HG02588 (cell line): ENCODE data around the gene CPN2.

Experiments used
- ATAC-seq: cut with Tn5 transposase; IDR thresholded peaks from one replicate; pipeline ENCODE4 v1.9.1; 2021; ENCODE audit warnings: mild to moderate bottlenecking, moderate library complexity; ENCODE audit not compliant: unreplicated experiment

CPN2 gene, protein sequence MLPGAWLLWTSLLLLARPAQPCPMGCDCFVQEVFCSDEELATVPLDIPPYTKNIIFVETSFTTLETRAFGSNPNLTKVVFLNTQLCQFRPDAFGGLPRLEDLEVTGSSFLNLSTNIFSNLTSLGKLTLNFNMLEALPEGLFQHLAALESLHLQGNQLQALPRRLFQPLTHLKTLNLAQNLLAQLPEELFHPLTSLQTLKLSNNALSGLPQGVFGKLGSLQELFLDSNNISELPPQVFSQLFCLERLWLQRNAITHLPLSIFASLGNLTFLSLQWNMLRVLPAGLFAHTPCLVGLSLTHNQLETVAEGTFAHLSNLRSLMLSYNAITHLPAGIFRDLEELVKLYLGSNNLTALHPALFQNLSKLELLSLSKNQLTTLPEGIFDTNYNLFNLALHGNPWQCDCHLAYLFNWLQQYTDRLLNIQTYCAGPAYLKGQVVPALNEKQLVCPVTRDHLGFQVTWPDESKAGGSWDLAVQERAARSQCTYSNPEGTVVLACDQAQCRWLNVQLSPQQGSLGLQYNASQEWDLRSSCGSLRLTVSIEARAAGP

GRCh38 chr3:194351080-194351672, at the start of gene CPN2:
Gene CPN2, minus strand, starts transcription at chr3:194351328. Its CDS starts 8,626 bp downstream, at chr3:194342702.
- no peak for ATAC-seq

DNA sequence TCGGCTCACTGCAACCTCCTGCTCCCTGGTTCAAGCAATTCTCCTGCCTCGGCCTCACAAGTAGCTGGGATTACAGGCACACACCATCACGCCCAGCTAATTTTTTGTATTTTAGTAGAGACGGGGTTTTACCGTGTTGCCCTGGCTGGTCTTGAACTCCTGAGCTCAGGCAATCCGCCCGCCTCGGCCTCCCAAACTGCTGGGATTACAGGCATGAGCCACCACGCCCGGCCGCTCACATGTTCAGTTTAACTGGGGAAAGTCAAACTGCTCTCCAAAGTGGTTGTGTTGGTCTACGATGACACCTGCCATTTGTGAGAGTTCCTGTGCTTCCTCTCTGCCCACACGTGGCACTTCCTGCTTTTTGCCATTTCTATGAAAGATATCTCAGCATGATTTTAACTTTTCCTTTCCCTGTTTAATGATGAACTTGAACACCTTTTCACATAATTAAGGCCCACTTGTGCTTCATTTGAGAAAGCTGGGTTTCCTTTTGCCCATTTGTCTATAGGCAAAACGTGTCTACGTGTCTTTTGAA, 48.8 kb upstream of the CPN2 start:
- no peak for ATAC-seq

DNA sequence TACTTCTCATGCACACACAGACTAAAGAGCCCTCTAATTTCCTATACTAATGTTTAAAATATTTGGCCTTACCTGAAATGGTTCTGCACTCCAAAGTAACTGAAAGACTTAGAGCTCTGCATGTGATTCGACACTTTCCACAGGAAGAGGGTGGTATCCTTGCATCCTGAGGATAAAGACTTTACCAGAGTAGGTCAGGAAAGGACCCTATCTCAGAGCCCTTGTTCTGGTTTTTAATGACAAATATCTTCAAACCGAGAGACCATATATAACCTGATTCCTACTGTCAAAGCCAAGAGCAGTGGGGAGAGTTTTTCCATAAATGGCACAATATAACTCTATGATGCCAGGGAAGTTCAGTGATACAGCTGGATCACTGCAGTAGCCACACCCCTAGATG, 48.0 kb upstream of the CPN2 start, which contains the start of gene GP5:
Gene GP5 (minus strand): TSS at position 101 of the 400 bp plus-strand sequence. CDS start 984 bp downstream, outside the sequence.
- no peak for ATAC-seq

GRCh38 chr3:194397757-194398312, 46.7 kb upstream of the CPN2 start:
- ATAC-seq = no peak

- ATAC-seq = no peak
Measured at GRCh38 chr3:194396859-194397756, 46.0 kb upstream of the CPN2 start.

DNA sequence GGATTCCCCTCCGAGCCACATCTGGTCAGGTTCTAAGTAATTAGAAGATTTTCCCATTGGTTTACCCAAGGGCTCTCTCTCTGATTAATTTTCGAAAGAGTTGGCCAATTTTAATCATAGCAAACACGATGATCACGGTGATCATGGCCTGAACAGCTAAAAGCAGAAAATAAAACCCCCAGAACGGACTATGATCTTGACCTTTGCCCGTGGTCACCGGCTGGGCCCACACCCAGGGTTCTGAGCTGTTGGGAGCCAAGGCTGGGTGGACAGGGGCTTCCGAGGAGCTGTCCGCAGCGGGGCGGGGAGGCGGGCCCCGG, 45.4 kb upstream of the CPN2 start:
- ATAC-seq = no peak

DNA sequence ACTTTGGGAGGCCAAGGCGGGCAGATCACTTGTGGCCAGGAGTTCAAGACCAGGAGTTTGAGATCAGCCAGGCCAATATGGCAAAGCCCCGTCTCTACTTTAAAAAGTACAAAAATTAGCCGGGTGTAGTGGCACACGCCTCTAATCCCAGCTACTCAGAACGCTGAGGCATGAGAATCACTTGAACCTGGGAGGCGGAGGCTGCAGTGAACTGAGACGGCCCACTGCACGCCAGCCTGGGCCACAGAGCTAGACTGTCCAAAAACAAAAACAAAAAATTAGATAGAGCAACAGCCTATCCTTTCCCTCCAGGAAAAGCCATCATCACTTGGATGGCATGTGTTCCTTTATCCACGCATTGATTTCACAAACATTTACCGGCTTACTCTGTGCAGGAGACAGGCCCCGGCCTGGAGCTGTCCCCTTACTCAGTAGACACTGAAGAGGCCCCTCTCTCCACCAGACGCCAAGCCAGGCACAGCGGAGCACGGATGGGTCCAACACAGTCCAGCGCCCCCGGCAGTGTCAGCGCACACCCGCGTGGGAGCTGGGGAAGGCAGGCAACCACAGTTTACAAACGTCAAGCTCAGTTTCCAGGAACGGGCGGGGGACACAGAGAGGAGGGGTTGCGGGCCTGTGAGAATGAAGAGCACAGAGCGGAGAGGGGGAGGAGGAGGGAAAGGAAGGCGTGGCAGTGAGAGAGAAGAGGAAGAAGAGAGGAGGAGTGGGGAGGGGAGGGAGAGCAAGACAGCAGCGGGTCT, 44.8 kb upstream of the CPN2 start:
- ATAC-seq = no peak

GRCh38 chr3:194395212-194395611, 44.1 kb upstream of the CPN2 start:
- ATAC-seq = no peak

GRCh38 chr3:194392576-194392975, 41.4 kb upstream of the CPN2 start:
- no peak for ATAC-seq

GRCh38 chr3:194390835-194391234, 39.7 kb upstream of the CPN2 start:
- ATAC-seq = no peak

DNA sequence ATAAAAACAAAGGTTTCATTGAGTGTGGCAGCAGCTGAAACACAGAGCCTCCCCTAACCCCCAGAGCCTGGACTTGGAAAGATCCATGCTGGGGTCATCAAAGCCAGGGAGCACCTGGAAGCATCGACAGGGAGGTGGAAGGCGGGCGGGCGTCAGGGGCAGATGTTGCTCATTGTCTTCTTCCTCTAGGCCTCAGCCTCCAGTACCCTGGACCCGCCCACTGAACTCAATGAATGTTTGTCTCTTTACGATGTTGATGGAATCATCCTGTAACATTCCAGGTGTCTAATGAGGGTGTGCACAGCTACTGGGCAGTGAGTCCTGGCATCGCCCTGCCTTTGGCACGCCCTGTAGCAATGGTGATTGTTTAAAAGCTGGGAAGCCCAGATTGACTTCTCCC, 38.1 kb upstream of the CPN2 start:
- no peak for ATAC-seq

- no peak for ATAC-seq
Measured at GRCh38 chr3:194387926-194388418, 36.8 kb upstream of the CPN2 start.

DNA sequence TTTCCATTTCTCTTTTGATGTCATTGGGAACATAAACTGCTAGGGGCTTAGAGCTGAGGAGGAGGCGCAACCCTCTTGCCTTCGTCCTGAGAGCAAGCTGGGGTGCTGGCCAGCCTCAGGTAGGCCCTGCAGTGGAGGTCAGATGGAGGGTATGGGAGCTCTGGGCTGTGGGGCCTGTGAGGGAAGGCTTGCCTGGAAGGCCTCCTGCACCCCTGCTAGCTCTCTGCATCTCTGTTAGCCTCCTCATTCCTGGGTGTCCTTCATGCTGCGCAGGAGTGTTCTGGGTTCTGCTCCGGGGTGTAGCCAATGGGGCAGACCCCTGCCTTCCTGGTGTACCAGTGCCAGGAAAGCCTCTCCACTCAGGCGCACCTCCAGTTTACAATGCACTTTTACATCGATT, 36.1 kb upstream of the CPN2 start:
- ATAC-seq = no peak

DNA sequence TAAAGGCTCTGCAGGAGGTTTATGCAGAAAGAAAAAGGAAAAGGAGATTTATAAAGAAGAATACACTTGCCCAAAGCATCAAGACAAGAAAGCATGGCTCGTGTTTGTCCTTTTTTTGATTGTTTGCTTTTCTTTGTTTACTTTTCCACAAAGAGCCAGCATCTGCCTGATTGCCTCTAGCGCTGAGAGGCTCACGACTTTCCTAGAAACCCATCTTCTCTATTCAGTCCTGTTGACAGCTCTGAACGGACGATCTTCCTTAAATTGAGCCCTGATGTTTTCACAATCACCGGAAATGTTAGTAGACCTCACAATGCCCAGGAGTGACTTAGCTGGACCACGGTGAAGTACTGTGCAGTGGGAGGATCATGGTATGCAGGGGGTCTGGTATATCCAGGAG, 35.5 kb upstream of the CPN2 start:
- ATAC-seq = no peak

- ATAC-seq = no peak
Measured at GRCh38 chr3:194386066-194386465, 34.9 kb upstream of the CPN2 start.

DNA sequence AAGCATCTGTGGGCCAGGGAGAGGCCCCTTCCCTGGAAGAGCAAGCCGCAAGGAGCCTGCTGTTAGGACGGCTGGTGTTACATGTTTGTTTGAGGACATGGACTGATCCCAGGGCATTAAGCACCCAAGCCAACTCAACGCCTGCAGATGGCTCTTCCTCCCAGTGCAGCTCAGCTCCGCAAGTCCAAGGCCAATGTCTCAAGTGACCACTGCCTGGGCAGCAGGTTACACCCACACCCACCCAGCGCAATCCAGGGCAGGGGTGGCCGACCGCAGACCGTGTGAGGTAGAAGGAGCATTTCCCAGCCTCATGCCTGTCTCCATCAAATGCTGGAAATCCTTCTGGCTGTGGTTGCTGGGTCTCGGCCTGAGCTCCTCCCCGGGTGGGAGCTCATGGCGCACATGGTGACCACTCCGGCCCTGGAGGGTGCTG, 33.5 kb upstream of the CPN2 start:
- ATAC-seq = no peak

GRCh38 chr3:194384156-194384555, 33.0 kb upstream of the CPN2 start:
- no peak for ATAC-seq

DNA sequence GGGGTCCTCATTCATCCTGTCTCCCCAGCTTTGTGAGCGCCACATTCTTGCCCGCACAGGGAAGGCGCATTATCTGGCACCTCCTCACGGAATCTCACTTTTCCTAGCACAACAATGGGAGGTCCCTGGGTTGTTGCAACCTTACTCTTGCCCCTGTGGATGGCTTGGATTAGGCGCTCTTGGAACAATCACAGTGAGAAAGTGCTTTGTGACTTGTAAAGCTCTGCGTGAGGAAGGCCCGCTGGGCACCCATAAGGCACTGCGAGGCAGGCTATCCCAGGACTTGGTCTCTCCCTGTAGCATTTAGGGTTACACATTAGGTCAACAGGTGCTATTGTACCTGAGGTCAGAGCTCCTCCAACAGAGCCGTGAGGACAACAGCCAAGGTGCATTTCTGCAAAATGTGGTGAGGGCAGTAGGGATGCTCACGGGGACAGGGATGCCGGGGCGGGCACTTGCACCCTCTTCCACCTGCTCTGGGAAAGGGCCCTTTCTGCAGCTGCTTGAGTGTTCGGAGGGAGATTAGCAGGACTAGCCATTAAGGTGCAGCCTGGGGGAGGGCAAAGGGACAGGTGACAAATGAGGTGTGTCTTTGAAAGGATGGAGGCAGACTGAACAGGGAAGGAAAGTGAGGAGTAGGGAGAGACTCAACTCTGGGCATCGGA, 32.3 kb upstream of the CPN2 start:
- no peak for ATAC-seq

DNA sequence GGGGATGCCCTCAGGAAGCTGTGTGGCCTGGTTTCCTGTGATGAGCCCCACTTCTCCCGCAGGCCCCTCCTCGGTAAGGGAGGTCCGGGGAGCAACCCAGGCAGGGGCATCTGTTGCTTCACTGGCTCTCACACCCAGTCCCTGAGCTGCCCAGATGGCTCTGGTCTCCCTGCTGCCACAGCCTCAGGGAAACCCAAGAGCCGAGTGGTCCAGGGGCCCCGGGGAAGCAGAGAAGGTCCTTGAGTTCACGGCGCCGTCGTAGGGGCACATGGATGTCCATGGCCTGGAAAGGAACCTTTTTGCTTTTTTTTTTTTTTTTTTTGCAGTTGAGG, 31.7 kb upstream of the CPN2 start:
- ATAC-seq = no peak
